Activated naive CD8-positive, alpha-beta T cell treated with anti-CD3 and anti-CD28 coated beads, Interleukin-2, amount 10 ng/mL, durations not matched to agents 7 days and 5 days (primary cell): ENCODE results near the gene HAT1. TPM values are rescaled to one million over a fixed set of nuclear protein-coding genes. Genes with fewer than 3 reads are reported as not detected.
A peak's percentile ranks its signal among the peaks of the same experiment; 100 is the strongest.

Experiments
- ATAC-seq: fragments of 150-1000 bp; cut with Tn5 transposase; one replicate; pipeline ENCODE4 v1.10.0; 2021; ENCODE audit warnings: low read depth, moderate library complexity
- POLR2A ChIA-PET: fragments of 350-600 bp; sonication (Branson Sonifier 250); formaldehyde crosslinking; loops from one replicate; lab custom pipeline; 2021; ENCODE audit warnings: antibody characterized with exemption; lab: Charles Lee
- DNase-seq: peaks from one replicate; pipeline ENCODE4 v3.0.0; 2021
- H3K27ac Mint-ChIP-seq: one replicate; pipeline ENCODE4 v1.8.0; 2022; ENCODE audit warnings: mild to moderate bottlenecking, mixed read lengths
- H3K27me3 Mint-ChIP-seq: one replicate; pipeline ENCODE4 v1.8.0; 2022; ENCODE audit warnings: mild to moderate bottlenecking, moderate library complexity, mixed read lengths
- H3K36me3 Mint-ChIP-seq: one replicate; pipeline ENCODE4 v1.8.0; 2021; ENCODE audit warnings: mild to moderate bottlenecking, mixed read lengths
- H3K4me1 Mint-ChIP-seq: one replicate; pipeline ENCODE4 v1.8.0; 2021; ENCODE audit warnings: mixed read lengths
- H3K4me3 Mint-ChIP-seq: one replicate; pipeline ENCODE4 v1.8.0; 2022; ENCODE audit warnings: mild to moderate bottlenecking, moderate library complexity, mixed read lengths
- H3K9me3 Mint-ChIP-seq: one replicate; pipeline ENCODE4 v1.8.0; 2021; ENCODE audit warnings: mixed read lengths
- total RNA-seq, 2 experiments: library from RNA; stranded (reverse); gene quantifications; one replicate each; pipeline ENCODE4 v1.2.3, GENCODE V29; 2021

The HAT1 gene
- total RNA-seq, 2 experiments from 2014 or later: 52.5 to 54.5 TPM

DNA sequence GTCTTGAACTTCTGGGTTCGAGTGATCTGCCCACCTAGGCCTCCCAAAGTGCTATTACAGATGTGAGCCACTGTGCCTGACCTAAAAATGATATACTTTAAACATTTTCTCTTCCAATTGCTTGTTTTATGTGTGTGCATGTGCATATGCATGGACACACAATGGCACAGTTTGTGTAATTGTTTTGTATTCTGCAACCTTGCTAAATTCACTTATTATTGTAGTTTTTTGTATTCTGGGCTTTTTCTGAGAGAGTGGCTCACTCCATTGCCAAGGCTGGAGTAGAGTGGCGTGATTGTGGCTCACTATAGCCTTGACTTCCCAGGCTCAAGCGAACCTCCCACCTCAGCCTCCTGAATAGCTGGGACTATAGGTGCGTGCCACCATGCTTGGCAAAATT lies 8.1 kb downstream of the HAT1 start:
- no peaks in the 10 kb centered on the region for H3K27me3 Mint-ChIP-seq
- DNase-seq: no peak
- no peak overlapping the region for H3K27ac Mint-ChIP-seq
- peaks cover 21% of the 10 kb centered on the region for H3K4me1 Mint-ChIP-seq
- H3K4me3 Mint-ChIP-seq: no peak overlapping the region
- POLR2A ChIA-PET: no interaction called here
- H3K36me3 Mint-ChIP-seq: peaks cover 65% of the 10 kb centered on the region
- ATAC-seq: no peak
- H3K9me3 Mint-ChIP-seq: no peaks in the 10 kb centered on the region

DNA sequence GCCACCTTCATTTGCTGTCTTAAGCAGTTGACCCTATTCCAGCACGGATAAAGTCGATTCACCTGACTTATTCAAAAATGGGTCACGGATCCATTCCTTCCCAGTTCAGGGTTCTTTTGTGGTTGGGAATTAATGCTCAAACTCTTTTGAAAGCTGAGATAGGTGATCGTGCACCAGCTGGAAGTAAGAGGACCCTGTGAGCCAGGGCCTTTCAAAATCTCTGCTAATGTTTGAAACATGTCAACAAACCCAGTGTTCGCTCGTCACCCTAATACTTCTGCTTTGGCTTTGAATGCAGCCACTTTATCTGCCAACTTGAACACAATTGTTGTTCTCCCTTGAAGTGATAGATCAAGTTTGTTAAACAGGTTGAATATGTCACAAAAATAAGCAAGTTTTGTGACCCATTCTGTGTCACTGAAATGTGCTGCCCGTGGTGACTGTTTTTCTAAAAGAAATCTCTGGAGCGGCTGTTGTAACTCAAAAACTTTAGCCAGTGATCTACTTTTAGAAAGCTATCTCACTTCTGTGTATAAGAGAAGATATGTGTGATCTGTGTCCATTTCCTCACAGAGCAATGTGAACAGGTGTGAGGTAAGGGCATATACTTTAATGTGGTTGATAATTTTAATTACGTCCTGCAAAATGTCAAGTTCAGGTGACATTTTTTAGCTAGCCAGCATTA lies 16.9 kb downstream of the HAT1 start:
- DNase-seq (no peak), ATAC-seq (no peak)
- H3K4me3 Mint-ChIP-seq: no peak overlapping the region
- peaks cover 24% of the 10 kb centered on the region for H3K36me3 Mint-ChIP-seq
- POLR2A ChIA-PET: no interaction called here
- no peaks in the 10 kb centered on the region for H3K27me3 Mint-ChIP-seq
- H3K9me3 Mint-ChIP-seq: no peaks in the 10 kb centered on the region
- no peak overlapping the region for H3K27ac Mint-ChIP-seq
- peaks cover 24% of the 10 kb centered on the region for H3K4me1 Mint-ChIP-seq

DNA sequence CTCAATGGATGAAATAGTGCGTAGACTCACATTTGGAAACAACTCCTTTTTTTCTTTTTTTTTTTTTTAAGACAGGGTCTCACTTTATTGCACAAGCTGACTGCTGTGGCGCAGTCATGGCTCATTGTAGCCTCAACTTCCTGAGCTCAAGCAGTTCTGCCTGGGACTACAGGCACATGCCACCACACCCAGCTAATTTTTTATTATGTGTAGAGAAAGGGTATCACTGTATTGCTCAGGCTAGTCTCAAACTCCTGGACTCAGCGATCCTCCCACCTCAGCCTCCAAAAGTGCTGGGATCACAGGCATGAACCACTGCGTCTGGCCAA lies 17.4 kb downstream of the HAT1 start:
- DNase-seq: no peak
- H3K36me3 Mint-ChIP-seq: peaks cover 25% of the 10 kb centered on the region
- no peak for ATAC-seq
- H3K4me3 Mint-ChIP-seq: no peak overlapping the region
- H3K27me3 Mint-ChIP-seq: no peaks in the 10 kb centered on the region
- peaks cover 23% of the 10 kb centered on the region for H3K4me1 Mint-ChIP-seq
- H3K27ac Mint-ChIP-seq: no peak overlapping the region
- POLR2A ChIA-PET: no interaction called here
- H3K9me3 Mint-ChIP-seq: no peaks in the 10 kb centered on the region

DNA sequence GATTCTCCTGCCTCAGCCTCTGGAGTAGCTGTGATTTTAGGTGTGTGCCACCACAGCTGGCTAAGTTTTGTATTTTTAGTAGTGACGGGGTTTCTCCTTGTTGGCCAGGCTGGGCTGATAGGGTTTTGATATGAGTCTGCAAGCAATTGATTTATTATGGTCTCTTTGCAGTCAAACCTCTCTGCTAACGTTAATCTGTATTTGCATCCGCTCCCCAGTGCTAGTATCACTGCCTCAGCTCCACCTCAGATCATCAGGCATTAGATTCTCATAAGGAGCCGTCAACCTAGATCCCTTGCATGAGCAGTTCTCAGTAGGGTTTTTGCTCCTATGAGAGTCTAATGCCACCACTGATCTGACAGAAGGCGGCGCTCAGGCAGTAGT lies 19.0 kb downstream of the HAT1 start:
- no peak overlapping the region for H3K4me3 Mint-ChIP-seq
- H3K27me3 Mint-ChIP-seq: no peaks in the 10 kb centered on the region
- no peak for ATAC-seq
- no peak for DNase-seq
- peaks cover 22% of the 10 kb centered on the region for H3K36me3 Mint-ChIP-seq
- H3K27ac Mint-ChIP-seq: no peak overlapping the region
- POLR2A ChIA-PET: interaction anchor here (1.7 kb wide), 1 partner anchor 17 kb away, joined by 6 read pairs; no protein-coding TSS in a partner anchor
- H3K4me1 Mint-ChIP-seq: peaks cover 16% of the 10 kb centered on the region
- H3K9me3 Mint-ChIP-seq: no peaks in the 10 kb centered on the region

DNA sequence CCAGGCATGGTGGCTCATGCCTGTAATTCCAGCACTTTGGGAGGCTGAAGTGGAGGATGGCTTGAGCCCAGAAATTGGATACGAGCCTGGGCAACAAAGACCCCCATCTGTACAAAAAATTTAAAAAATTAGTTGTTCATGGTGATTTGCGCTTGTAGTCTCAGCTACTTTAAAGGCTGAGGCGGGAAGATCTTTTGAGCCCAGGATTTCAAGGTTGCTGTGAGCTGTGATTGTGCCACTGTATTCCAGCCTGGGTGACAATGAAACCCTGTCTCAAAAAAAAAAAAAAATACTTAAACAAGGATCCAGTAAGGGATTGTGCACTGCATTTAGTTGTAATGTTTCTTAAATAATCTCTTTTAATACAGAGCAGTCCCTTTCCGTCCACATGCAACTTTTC lies 21.6 kb downstream of the HAT1 start:
- no peak overlapping the region for H3K4me3 Mint-ChIP-seq
- ATAC-seq (no peak), DNase-seq (no peak)
- H3K9me3 Mint-ChIP-seq: no peaks in the 10 kb centered on the region
- H3K36me3 Mint-ChIP-seq: peaks cover 27% of the 10 kb centered on the region
- no peak overlapping the region for H3K27ac Mint-ChIP-seq
- POLR2A ChIA-PET: no interaction called here
- H3K4me1 Mint-ChIP-seq: peaks cover 16% of the 10 kb centered on the region
- H3K27me3 Mint-ChIP-seq: no peaks in the 10 kb centered on the region

DNA sequence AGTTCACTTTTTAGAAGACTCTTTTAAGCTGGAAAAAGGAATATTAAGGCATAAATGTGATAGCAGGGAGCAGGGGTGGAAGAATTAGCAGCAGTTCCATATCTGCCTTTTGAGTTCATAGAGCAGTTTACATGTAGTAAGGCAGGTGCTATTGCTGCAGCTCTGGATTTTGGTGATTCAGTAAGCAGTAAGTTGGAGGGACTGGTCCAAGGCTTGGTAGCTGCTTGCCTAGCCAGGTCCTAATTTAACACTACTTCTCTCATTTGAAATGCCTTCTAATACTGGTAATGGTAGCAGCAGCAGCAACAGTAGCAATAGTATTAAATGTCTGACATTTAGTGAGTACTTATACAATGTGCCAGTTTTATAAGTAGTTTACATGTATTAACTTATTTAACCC lies 30.0 kb downstream of the HAT1 start:
- H3K36me3 Mint-ChIP-seq: peaks cover 33% of the 10 kb centered on the region
- no peak overlapping the region for H3K27ac Mint-ChIP-seq
- DNase-seq: no peak
- ATAC-seq: no peak
- no peaks in the 10 kb centered on the region for H3K27me3 Mint-ChIP-seq
- no peak overlapping the region for H3K4me3 Mint-ChIP-seq
- H3K4me1 Mint-ChIP-seq: peaks cover 30% of the 10 kb centered on the region
- H3K9me3 Mint-ChIP-seq: no peaks in the 10 kb centered on the region
- POLR2A ChIA-PET: no interaction called here

DNA sequence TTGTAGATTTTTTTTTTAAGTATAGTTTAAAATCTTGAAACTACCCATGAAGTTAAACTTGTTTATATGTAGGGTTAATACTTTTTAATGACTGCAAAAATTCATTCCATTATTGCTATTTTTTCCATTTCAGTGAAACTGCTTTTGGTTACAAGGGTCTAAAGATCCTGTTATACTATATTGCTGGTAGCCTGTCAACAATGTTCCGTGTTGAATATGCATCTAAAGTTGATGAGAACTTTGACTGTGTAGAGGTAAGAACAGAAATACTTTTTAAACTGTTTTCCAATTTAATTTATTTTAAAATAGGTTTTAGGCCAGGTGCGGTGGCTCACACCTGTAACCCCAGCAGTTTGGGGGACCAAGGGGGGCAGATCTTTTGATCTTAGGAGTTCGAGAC lies 30.5 kb downstream of the HAT1 start:
- H3K4me1 Mint-ChIP-seq: peaks cover 32% of the 10 kb centered on the region
- DNase-seq (no peak), ATAC-seq (no peak)
- H3K4me3 Mint-ChIP-seq: no peak overlapping the region
- H3K27me3 Mint-ChIP-seq: no peaks in the 10 kb centered on the region
- peaks cover 33% of the 10 kb centered on the region for H3K36me3 Mint-ChIP-seq
- H3K27ac Mint-ChIP-seq: no peak overlapping the region
- H3K9me3 Mint-ChIP-seq: no peaks in the 10 kb centered on the region
- POLR2A ChIA-PET: no interaction called here

DNA sequence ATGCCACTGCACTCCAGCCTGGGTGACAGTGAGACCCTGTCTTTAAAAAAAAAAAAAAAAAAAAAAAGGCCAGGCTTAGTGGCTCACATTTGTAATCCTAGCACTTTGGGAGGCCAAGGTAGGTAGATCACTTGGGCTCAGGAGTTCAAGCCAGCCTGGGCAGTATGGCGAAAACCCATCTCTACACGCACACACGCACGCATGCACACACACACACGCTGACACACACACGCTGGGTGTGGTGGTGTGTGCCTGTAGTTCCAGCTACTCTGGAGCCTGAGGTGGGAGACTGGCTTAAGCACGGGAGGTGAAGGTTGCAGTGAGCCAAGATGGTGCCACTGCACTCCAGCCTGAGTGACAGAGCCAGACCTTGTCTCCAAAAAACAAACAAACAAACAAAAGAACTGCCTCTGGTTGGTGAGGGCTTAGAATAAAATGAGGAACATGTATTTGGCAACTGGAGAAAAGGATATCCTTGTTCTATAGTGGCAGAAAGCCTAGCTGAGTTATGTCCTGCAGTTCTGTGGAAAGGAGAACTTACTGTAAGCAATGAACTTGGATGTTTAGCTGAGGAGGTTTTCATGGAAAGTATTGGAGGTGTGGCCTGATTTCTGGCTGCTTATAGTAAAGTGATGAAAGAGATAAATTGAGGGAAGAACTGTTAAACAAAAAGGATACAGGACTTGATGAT lies 34.0 kb downstream of the HAT1 start:
- H3K27me3 Mint-ChIP-seq: no peaks in the 10 kb centered on the region
- POLR2A ChIA-PET: no interaction called here
- no peak for ATAC-seq
- no peak overlapping the region for H3K27ac Mint-ChIP-seq
- no peak overlapping the region for H3K4me3 Mint-ChIP-seq
- no peak for DNase-seq
- no peaks in the 10 kb centered on the region for H3K9me3 Mint-ChIP-seq
- H3K36me3 Mint-ChIP-seq: peaks cover 36% of the 10 kb centered on the region
- peaks cover 45% of the 10 kb centered on the region for H3K4me1 Mint-ChIP-seq

DNA sequence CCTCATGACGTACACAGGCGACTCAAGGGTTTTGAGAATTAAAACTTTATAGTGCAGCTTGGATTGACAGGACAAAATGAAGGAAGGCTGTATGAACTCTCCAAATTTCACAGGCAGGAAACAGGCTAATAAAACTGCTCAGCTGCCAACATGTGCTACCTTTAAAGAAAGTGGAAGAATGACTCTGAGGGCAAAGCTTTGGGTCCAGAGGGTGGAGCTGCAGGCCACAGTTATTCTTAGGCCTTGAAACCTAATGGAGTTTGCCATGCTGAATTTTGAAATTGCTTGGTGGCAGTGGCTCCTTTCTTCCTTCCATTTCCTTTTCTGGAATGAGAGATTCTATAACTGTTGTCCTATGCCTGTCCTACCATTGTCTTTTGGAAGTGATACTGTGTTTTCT lies 34.8 kb downstream of the HAT1 start:
- POLR2A ChIA-PET: no interaction called here
- Mint-ChIP-seq H3K9me3 (no peaks in the 10 kb centered on the region), H3K4me1 (peaks cover 48% of the 10 kb centered on the region), H3K36me3 (peaks cover 34% of the 10 kb centered on the region), H3K27ac (no peak overlapping the region), H3K4me3 (no peak overlapping the region), H3K27me3 (no peaks in the 10 kb centered on the region)
- ATAC-seq (peak; percentile 64), DNase-seq (no peak)

DNA sequence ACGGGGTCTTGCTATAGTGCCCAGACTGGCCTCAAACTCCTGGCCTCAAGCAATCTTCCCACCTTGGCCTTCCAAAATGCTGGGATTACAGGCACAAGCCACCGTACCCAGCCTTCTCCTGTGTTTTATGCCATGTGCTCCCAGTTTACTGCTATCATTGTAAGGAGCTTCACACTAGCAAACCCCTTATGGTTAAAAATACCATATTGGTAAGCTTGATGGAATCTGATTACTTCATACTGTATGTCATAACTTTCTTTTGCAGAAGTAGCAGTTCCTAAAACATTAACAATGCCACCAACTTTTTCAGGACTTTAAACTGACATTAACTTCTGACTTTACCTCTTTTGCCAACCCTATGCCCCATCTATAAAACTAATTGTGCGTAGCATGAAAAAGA lies 36.2 kb downstream of the HAT1 start:
- H3K9me3 Mint-ChIP-seq: no peaks in the 10 kb centered on the region
- H3K36me3 Mint-ChIP-seq: peaks cover 36% of the 10 kb centered on the region
- H3K27ac Mint-ChIP-seq: no peak overlapping the region
- ATAC-seq (no peak), DNase-seq (no peak)
- H3K4me1 Mint-ChIP-seq: peaks cover 47% of the 10 kb centered on the region
- POLR2A ChIA-PET: no interaction called here
- no peak overlapping the region for H3K4me3 Mint-ChIP-seq
- no peaks in the 10 kb centered on the region for H3K27me3 Mint-ChIP-seq

DNA sequence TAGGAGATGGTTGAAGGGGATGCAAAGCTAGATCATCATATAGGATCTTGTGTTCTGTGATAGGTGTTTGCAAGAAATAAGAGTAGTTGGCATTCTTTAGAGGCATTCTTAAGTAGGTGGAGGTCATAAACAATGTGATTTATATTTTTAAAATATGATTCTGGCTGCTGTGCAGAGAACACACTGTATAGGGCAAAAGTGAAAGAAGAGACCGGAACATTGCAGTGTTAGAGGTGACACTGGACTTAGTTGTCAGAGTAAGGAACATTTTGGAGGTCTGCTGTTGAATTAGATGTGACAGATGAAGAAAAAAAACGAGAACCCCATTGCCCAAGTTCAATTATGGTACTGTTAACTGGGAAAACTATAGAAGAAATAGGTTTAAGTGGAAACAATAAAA lies 37.7 kb downstream of the HAT1 start:
- Mint-ChIP-seq H3K36me3 (peaks cover 26% of the 10 kb centered on the region), H3K4me1 (peaks cover 50% of the 10 kb centered on the region), H3K27ac (no peak overlapping the region)

DNA sequence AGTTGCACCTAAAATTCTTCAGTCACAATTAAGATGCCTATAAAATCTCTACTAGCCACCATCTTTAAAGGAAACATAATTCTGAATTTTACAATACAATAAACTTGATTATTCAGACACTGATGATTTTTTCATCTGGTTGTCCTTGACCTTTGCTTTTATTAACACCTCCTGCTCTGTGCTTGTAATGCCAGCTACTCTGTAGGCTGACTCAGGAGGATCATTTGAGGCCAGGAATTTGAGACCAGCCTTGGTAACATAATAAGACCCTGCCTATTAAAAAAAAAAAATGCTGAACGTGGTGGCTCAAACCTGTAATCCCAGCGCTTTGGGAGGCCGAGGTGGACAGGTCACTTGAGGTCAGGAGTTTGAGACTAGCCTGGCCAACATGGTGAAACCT lies 38.3 kb downstream of the HAT1 start:
- H3K27ac Mint-ChIP-seq: no peak overlapping the region

More for the DNA sequence above, 37.7 kb downstream of the HAT1 start:
- POLR2A ChIA-PET: no interaction called here
- Mint-ChIP-seq H3K9me3 (no peaks in the 10 kb centered on the region), H3K27me3 (no peaks in the 10 kb centered on the region), H3K4me3 (no peak overlapping the region)
- no peak for DNase-seq
- ATAC-seq: no peak

DNA sequence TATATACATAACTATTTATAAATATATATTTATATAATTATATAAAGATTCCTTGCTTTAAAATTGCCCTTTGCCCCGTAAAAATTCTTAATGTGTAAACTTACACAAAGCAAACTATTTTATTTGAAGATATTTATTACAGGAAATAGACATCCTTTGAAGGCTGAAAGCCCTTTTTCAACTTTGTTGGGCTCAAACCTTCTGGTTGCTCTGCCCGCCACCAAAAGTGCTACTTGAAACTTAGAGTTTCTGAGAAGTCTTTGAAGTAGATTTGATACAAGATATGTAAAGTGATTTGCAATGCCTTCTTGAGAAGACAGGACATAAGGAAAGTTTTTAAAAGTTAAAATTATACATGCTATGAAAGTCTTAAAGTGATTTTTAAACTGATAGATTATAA lies 40.9 kb downstream of the HAT1 start:
- peaks cover 35% of the 10 kb centered on the region for H3K36me3 Mint-ChIP-seq
- peak overlapping the region; percentile 67 for H3K4me3 Mint-ChIP-seq
- ATAC-seq (peak; percentile 86), DNase-seq (no peak)
- peak overlapping the region; percentile 83 for H3K27ac Mint-ChIP-seq
- POLR2A ChIA-PET: no interaction called here
- H3K4me1 Mint-ChIP-seq: peaks cover 50% of the 10 kb centered on the region
- no peaks in the 10 kb centered on the region for H3K9me3 Mint-ChIP-seq
- no peaks in the 10 kb centered on the region for H3K27me3 Mint-ChIP-seq

More for the DNA sequence above, 38.3 kb downstream of the HAT1 start:
- Mint-ChIP-seq H3K36me3 (peaks cover 26% of the 10 kb centered on the region), H3K4me3 (no peak overlapping the region), H3K27me3 (no peaks in the 10 kb centered on the region), H3K9me3 (no peaks in the 10 kb centered on the region), H3K4me1 (peaks cover 51% of the 10 kb centered on the region)
- no peak for ATAC-seq
- POLR2A ChIA-PET: interaction anchor here (1.0 kb wide), 1 partner anchor 38 kb away, joined by 3 read pairs; the partner anchor contains the start of gene HAT1
- DNase-seq: no peak

DNA sequence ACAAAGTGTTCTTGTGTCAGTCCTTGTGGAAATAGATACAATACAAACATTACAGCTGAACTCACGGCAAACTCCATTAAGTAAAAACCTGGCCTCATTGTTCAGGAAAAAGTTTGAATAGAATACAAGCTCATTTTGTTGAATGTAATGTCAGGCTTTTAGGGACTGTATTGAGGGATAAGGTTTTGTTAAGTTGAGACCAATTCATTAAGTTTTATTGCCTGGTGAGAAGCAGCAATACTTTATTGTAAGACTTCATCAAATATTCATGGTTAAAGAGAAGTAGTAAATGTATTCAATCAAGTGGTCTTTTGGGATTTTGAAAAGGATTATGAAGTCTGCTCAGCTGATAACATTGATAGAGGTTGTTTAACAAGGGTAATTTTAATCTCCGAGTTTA lies 42.0 kb downstream of the HAT1 start:
- Mint-ChIP-seq H3K4me3 (peak overlapping the region; percentile 49), H3K27me3 (no peaks in the 10 kb centered on the region), H3K36me3 (peaks cover 36% of the 10 kb centered on the region), H3K4me1 (peaks cover 47% of the 10 kb centered on the region), H3K9me3 (no peaks in the 10 kb centered on the region), H3K27ac (peak overlapping the region; percentile 38)
- POLR2A ChIA-PET: no interaction called here
- no peak for ATAC-seq
- no peak for DNase-seq
